RKO (cell line): ENCODE data around the gene PRCD.

ENCODE experiments used
- DNase-seq: peaks from one replicate; pipeline ENCODE4 v3.0.0-alpha.2; 2016; ENCODE audit warnings: low spot score

Gene PRCD, protein sequence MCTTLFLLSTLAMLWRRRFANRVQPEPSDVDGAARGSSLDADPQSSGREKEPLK

GRCh38 chr17:76539631-76540271 lies at the start of gene PRCD:
Gene PRCD, plus strand, starts transcription at chr17:76540044. Its CDS starts 98 bp downstream, at chr17:76540142.
- DNase-seq = no peak

- DNase-seq = no peak
Measured at GRCh38 chr17:76490112-76490710, 49.6 kb upstream of the PRCD start.

DNA sequence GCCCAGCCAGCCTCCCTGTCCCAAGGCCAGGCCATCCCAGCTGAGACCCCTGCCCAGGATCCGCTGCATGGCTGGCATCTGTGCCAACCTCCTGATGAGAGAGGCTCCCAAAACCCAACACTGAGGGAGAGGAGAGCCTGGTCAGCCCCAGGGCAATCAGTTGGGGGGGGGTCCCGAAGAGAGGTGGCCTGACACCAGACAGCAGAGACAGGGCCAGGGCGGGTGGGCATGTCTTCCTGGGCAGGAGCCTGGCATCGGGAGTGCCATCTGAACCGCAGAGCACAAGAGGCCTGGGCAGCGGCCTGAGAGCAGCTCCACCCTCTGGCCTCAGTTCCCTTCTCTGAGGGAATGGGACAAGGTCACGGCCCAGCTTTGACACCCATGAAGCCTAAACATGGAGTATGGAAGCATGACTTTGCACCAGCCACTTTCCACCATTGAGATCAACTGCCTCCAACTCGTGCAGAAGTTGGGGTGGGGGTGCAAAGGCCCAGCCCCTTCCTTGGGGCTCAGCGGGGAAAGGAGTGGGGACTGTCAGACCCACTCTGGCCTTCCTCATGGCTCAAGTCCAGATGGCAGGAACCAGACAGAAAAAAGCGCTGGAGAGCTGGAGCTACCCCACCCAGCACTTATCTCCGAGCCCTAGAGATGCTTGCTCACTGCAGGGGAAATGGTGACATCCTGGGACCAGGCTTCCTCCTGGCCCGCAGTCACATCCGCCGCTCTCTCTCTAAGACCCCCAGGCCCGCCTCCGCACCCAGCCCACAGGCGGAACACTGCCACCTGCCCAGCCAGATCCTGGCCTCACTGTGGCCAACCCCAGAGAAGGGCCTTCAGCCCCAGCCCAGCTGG lies 48.3 kb upstream of the PRCD start:
- DNase-seq = no peak

DNA sequence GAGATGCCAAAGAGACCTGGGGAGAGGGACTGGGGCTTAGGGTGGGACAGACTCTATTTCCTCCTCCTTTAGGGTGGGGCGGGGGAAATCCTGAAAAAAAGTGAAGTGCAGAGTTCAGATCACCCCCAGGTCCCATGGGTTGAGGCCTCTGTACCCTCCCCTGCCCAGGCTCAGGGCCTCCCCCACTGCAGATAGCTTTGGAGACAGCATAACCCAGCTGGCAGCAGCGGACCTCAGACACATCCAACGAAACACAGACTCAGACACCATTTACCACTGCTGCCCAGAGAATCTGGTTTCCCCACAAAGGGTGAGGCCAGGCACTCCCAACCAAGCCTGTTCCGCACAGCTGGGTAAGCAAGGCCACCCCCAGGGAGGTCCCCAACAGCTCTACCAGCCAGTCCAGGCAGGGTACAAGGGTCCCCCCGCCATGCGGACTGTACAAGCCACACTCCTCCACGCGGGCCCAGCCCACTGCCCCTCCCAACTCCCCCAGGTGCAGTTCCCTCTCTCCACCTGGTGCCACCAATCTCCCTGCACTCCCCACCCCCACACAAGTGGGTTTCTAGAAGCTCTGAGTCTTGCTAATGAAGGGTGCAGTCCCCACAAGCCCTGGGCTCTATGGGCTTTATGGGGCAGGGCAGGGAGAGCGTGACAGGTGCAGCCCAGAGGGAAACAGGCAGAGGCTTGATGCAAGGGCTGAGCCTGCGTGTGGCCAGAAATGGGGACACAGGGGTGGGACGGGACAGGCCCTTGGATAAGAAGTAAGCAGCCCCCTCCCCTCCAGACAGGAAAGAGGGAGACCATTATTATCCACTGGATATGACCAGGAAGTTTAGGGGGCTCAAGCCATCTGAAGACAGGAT lies 47.5 kb upstream of the PRCD start:
- no peak for DNase-seq

- no peak for DNase-seq
Measured at GRCh38 chr17:76492989-76493501, 46.8 kb upstream of the PRCD start.

DNA sequence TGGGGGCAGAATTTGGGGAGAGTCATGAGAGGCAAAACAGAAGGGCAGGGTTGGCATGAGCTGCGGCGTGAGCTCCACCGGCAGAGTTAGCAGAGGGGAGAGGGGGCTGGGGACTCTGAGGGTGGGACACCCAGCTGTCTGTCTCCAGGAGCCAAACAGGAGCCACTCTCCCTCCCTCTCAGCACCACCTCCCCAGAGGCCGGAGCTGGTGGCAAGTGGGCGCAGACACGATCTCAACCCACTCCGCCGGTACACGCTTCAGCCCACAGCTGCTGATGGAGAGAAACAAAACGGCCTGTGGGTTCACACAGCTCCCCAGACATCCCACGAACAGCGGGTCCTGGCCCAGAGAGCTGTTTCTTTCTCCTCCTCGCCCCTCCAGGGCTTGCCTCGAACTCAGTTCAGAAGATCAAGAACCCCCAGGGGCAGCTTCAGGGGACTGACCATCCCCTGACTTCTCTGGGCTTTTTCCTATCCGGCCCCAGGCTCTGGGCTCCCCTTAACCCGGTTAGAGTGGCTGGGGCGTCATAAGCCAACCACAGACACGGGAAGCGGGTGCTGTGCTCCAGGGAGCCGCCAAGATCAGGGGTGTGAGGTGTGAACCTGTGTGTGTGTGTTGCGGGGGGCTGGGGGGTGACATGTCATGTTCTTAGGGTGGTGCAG lies 46.2 kb upstream of the PRCD start:
- no peak for DNase-seq

GRCh38 chr17:76495663-76496400 lies 44.0 kb upstream of the PRCD start:
- no peak for DNase-seq

DNA sequence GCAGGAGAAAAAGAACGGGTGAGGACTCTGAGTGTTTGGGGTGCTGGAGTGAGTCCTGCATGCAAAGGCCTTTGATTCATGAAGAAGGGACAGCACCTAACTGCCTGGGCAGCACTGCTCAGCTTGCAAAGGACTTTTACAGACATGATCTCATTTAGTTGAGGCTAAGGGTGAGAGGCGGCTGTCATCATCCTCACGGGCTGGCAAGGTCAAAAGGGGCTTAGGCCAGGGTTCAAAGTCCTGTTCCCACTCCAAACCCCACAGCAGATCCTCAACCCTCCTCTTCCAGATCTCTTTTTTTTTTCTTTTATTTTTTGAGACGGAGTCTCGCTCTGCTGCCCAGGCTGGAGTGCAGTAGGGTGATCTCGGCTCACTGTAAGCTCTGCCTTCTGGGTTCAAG lies 43.4 kb upstream of the PRCD start:
- DNase-seq = no peak

DNA sequence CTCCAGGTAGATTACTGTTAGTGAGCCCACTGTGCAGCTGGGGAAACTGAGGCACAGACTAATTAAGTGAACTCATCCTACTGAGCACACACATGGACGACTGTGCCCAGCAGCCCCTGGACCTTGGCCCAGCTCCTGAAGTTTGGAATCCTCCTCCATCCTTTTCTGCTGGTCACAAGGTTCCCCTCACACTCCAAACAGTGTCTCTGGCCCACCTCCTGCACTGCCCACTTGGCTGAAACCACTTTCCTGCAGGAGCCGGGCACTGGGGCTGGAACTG lies 42.2 kb upstream of the PRCD start:
- no peak for DNase-seq

DNA sequence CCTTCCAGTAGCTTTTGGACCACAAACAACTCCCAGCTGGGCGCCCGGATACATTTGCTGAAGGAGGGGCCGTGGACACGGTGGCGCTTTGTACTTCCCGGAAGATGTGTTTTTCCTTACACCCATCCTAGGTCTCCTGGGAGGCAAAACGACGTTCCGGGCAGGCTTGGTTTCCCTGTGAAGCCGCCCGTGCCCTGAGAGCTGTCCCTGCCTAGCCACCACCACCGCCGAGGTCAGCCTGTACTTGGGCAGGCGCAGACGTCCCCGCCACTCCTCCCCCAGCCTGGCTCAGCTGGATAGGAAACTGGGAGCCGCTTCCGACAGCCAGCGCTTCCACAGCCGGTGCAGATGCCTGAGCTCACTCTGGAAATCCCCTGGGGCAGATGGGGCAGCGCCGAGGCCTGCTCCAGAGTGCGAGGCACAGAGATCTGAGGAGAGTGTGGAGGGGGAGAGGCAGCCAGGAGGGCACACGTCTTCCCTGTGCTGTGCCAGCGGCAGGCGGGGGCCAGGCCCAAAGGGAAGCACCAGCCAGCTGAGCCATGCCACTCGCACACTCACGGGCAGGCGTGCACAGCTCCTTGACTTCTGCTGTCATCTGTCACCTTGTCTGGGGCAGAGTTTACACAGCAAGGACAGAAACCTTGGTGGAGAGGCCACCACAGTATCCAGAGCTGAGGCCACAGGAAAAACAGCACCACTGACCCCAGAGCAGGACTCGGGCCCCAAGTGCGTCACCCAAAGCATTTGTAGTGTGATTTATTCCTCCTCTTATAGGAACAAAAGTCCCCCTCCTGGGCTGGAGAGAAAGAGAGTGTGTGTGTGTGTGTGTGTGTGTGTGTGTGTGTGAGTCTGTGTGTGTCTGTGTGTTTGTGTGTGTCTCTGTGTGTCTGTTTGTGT lies 41.6 kb upstream of the PRCD start:
- DNase-seq = no peak

DNA sequence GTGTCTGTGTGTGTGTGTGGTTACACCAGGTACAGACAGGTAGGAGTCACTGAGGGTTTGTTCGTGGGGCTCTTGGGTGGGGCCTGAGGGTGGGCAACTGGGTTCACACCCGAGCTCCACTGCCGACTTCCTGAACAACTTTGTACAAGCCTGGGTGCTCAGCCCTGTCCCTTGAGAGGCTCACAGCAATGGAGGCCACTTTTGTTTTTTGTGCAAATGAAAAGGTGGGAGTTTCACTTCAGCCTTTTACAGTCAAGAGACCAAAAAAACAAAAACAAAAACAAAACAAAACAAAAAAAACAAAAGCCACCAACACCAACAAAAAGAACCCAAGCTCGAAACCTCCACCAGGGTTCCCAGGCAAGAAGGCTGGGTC lies 41.0 kb upstream of the PRCD start:
- DNase-seq = no peak

DNA sequence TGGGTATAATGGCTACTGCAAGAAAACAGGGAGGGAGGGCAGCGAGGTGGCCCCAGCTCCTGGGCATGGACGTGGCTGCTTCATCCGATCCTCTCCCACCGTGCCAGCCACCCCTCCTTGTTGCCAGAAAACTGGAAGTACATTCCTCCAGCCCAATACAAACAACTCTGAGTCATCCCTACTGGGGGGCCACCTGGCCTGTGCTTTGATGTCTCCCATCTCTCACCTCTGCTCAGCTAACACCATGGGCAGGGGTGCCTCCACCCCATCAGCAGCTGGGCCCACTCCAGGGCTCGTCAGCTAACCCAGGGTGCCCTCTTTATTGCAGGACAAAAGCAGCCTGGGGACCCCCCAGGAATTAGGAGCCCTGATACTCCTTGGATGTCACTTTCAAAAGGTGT lies 40.6 kb upstream of the PRCD start:
- DNase-seq = no peak

GRCh38 chr17:76500074-76500746 lies 39.6 kb upstream of the PRCD start:
- no peak for DNase-seq

DNA sequence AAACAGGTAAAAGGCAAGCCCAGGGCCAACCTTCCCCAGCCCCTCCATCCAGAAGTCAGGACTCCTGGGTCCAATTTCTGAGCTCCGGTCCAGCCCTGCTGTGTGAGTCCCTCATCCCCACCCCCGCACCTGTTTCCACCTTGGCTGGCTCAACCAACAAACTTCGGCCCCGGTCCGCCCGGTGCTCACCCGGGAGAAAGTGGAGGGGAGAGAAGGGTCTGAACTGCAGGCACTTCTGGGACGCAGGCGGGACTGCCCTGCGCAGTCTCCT lies 39.2 kb upstream of the PRCD start:
- DNase-seq = no peak

DNA sequence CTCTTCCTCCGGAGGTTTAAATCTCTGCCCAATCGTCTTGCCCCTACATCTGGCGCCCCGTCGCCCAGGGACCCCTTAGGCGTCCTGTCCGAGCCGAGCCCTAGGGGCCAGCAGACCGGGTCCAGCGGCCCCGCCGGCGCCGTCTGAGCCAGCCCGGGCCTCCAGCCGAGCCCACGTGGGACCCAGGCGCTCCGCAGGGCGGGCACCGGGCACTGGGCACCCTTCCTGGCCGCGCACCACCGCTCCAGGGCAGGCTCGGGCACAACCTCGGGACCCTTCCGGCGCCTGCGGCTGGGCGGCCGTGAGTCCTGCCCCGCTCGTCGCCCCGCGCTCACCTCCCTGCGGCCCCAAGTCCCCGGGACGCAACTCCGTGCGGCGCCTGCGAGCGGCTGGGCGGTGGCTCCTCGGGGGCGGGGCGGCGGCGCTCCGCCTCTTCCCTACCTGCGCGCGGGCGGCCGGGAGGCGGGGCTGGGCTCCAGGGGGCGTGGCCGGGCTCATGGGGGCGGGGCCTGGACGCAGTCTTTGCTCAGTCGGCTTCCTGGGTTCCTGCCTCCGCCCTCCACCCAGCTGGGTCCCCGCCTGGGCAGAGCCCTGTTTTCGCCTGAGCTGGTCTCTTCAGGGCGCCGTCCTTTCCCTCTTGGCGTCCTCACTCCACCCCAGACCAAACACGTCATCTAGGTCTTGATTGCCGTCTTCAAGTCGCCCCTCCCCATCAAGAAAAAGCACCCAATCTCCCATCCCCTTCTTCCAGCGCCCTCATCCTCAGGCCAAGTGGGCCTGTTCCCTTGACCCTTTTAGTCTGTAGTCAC lies 38.6 kb upstream of the PRCD start, which contains the start of gene RHBDF2:
Gene RHBDF2 (minus strand): TSS at position 406 of the 809 bp plus-strand sequence. CDS start 19,899 bp downstream, outside the sequence.
- DNase-seq = peak; percentile 78

- DNase-seq = no peak
Measured at GRCh38 chr17:76501827-76502307, 38.0 kb upstream of the PRCD start.

DNA sequence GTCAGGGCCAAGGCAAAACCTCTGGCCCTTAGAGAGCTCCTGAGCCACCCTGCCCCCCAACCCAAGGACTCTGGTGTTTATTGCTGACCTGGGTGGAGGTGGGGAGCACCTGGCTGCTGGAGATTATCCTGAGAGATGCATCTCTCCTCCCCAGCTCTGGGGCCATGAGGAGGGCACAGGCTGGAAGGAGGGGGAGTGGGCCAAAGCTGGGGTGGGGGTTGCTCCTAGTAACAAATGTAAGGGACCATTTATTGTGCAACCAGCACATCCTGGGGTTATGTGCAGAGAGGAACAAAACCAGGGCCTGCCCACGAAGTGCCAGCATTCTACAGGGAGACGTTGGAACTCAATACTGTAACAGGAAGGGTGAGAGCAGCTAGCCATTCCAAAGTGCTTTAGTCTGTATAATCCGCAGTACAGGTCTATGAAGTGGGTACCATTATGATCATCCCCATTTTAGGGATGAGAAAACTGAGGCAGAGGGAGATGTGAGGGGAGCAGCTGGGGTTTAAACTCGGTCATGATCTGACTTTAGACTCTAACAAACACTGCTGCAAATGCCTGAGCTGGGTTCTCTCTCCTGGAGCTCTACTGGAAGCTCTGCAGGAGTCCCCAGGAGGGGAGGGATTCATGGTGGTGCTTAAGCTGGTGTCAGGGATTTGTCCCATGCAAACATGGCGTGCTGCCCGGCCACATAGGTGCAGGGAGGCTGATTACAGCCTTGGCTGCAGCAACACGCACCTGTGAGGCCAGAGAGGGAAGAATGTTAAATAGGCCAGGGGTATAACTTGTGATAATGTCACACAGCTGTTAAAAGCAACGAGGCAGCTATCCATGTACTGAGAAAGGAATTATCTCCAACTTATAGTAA lies 37.3 kb upstream of the PRCD start:
- no peak for DNase-seq
